WTC11 (cell line): Measurements from ENCODE around the gene ZFR.

Experiments
- CTCF ChIP-seq: fragments of 200-600 bp; IDR thresholded peaks from 2 replicates; pipeline ENCODE4 v1.8.0; 2022; ENCODE audit warnings: antibody characterized with exemption
- NR1H2 ChIP-seq: sonication (generic); formaldehyde crosslinking; IDR thresholded peaks from 2 replicates; pipeline ENCODE4 v1.9.0; 2021; ENCODE audit warnings: mild to moderate bottlenecking, moderate library complexity, missing genetic modification reagents
- TEAD1 ChIP-seq: sonication (generic); formaldehyde crosslinking; IDR thresholded peaks from 2 replicates; pipeline ENCODE4 v1.8.0; 2022; ENCODE audit warnings: mild to moderate bottlenecking, missing genetic modification reagents
- ZNF232 ChIP-seq: sonication (generic); formaldehyde crosslinking; IDR thresholded peaks from 2 replicates; pipeline ENCODE4 v1.8.0; 2022; ENCODE audit warnings: mild to moderate bottlenecking, missing genetic modification reagents

GRCh38 chr5:32432633-32433032, 11.9 kb downstream of the ZFR start:
- TF ChIP-seq NR1H2: no peak
- no peak for TF ChIP-seq TEAD1
- TF ChIP-seq ZNF232: no peak
- TF ChIP-seq CTCF: no peak
